ENCODE measurements around the gene COMMD7. TPM values are rescaled to one million over a fixed set of nuclear protein-coding genes. Genes with fewer than 3 reads are reported as not detected.
A peak's percentile ranks its signal among the peaks of the same experiment; 100 is the strongest.

Gene COMMD7
- total RNA-seq, 2 experiments from 2014 or later = 30.7 to 34.0 TPM

DNA sequence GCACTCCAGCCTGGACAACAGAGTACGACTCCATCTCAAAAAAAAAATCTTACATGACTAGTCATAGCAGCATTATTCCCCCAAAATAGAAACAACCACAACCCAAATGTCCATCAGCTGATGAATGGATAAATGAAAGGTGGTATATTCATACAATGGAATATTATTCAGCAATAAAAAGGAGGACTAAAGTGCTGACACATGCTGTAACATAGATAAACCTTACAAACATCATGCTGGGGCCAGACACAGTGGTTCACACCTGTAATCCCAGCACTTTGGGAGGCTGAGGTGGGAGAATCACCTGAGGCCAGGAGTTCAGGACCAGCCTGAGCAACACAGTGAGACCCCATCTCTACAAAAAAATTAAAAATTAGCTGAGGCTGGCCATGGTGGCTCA is 86.4 kb downstream of the COMMD7 start:
- no peaks in the 10 kb centered on the region for H3K36me3 Mint-ChIP-seq (ENCODE audit: low read depth)
- H3K9me3 Mint-ChIP-seq = peaks cover 6% of the 10 kb centered on the region
- ATAC-seq = no peak
- H3K27ac Mint-ChIP-seq = no peak overlapping the region
- POLR2A ChIA-PET = no interaction called here
- intact Hi-C loops (cut with micrococcal nuclease) = no loop called here
- TF ChIP-seq, protein P1, sequence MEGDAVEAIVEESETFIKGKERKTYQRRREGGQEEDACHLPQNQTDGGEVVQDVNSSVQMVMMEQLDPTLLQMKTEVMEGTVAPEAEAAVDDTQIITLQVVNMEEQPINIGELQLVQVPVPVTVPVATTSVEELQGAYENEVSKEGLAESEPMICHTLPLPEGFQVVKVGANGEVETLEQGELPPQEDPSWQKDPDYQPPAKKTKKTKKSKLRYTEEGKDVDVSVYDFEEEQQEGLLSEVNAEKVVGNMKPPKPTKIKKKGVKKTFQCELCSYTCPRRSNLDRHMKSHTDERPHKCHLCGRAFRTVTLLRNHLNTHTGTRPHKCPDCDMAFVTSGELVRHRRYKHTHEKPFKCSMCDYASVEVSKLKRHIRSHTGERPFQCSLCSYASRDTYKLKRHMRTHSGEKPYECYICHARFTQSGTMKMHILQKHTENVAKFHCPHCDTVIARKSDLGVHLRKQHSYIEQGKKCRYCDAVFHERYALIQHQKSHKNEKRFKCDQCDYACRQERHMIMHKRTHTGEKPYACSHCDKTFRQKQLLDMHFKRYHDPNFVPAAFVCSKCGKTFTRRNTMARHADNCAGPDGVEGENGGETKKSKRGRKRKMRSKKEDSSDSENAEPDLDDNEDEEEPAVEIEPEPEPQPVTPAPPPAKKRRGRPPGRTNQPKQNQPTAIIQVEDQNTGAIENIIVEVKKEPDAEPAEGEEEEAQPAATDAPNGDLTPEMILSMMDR (IDR thresholded peaks at IDR 0.05) = no peak
- H3K27me3 Mint-ChIP-seq = no peaks in the 10 kb centered on the region
- peaks cover 5% of the 10 kb centered on the region for H3K4me1 Mint-ChIP-seq (ENCODE audit: low read depth)
- CTCF ChIA-PET = interaction anchor here (2.3 to 8.1 kb wide), 3 partner anchors 16 to 132 kb away, joined by 8 to 256 read pairs (median 8); partner anchors contain the start of gene C20orf203
- DNase-seq = no peak
- no peak overlapping the region for H3K4me3 Mint-ChIP-seq

DNA sequence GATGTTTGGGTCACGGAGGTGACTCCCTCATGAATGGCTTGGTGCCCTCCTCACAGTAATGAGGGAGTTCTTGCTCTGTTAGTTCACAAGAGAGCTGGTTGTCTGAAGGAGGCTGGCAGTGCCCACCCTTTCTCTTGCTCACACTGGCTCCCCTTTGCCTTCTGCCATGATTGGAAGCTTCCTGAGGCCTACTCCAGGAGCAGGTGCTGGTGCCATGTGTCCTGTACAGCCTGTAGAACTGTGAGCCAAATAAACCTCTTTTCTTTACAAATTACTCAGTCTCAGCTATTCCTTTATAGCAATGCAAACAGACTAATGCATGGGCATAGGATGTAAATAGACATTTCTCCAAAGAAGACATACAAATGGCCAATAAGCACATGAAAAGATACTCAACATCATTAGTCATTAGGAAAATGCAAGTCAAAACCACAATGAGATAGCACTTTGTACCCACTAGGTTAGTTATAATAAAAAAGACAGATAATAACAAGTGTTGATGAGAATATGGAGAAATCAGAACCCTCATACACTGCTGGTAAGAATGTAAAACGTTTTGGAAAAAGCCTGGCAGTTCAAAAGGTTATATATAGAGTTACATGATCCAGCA is 87.3 kb downstream of the COMMD7 start:
- H3K36me3 Mint-ChIP-seq (ENCODE audit: low read depth) = no peaks in the 10 kb centered on the region
- peaks cover 7% of the 10 kb centered on the region for H3K4me1 Mint-ChIP-seq (ENCODE audit: low read depth)
- H3K9me3 Mint-ChIP-seq = peaks cover 6% of the 10 kb centered on the region
- H3K27ac Mint-ChIP-seq = no peak overlapping the region
- DNase-seq (no peak), ATAC-seq (no peak)
- TF ChIP-seq, protein P1 (IDR thresholded peaks at IDR 0.05) = no peak
- intact Hi-C loops (cut with micrococcal nuclease) = no loop called here
- POLR2A ChIA-PET = no interaction called here
- CTCF ChIA-PET = interaction anchor here (3.1 to 8.1 kb wide), 2 partner anchors 17 to 131 kb away, joined by 8 to 256 read pairs; partner anchors contain the start of gene C20orf203
- H3K27me3 Mint-ChIP-seq = no peaks in the 10 kb centered on the region
- no peak overlapping the region for H3K4me3 Mint-ChIP-seq

DNA sequence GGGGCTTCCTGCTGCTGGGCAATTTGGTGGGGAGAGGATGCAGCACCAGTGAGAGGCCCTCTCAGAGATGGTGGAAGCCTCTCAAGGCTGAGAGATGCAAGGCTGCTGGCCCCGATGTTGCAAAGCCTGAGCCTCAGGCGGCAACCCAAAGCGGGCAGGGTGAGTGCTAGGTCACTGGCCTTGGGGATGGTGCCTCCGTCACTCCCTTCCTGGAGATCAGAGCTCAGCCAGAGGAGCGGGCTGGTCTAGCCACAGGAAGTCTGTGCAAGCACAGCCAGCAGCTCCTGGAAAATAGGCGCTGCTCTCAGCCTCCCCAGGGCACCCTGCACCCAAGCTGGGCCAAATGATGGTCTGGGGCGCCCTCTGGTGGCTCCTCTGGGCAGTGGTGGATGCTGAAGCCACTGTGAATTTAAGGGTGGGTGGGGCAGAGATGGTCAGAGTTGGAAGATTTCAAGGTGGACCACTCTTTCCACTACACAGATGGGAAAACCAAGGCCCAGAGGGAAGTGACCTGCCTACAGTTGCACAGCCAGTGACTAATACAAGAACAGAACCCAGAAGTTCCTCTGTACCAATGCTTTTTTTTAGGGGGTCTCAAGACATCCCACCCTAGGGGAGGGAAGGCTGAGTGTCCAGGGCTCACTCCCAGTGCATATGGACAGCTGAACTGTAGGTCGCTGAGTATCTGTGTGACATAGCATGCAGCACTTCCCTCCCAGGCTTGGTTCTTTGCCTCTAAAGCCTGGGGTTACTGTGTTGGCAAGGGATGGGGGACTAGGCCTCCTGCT is 90.3 kb downstream of the COMMD7 start:
- H3K36me3 Mint-ChIP-seq (ENCODE audit: low read depth) = no peaks in the 10 kb centered on the region
- ChIA-PET CTCF (interaction anchor here (0.6 to 8.1 kb wide), 45 partner anchors 8 to 622 kb away, joined by 3 to 256 read pairs (median 4); partner anchors contain the start of genes C20orf203, COMMD7 and NOL4L), POLR2A (interaction anchor here (0.6 to 1.1 kb wide), 4 partner anchors 58 to 142 kb away, joined by 3 to 4 read pairs (median 4); no protein-coding TSS in a partner anchor)
- intact Hi-C loops (cut with micrococcal nuclease) = loop anchor here (1.0 kb wide), 1 partner anchor 131 kb away; no protein-coding TSS in a partner anchor
- DNase-seq (peak; percentile 90), ATAC-seq (peak; percentile 98)
- TF ChIP-seq, protein P1 (IDR thresholded peaks at IDR 0.05) = peak; percentile 95
- H3K4me1 Mint-ChIP-seq (ENCODE audit: low read depth) = peaks cover 7% of the 10 kb centered on the region
- H3K4me3 Mint-ChIP-seq = no peak overlapping the region
- no peaks in the 10 kb centered on the region for H3K27me3 Mint-ChIP-seq
- no peak overlapping the region for H3K27ac Mint-ChIP-seq
- no peaks in the 10 kb centered on the region for H3K9me3 Mint-ChIP-seq

Other genes with a start within 250 kb of the COMMD7 start
- 10 to 100 TPM; 23.3 to 23.9 TPM for gene NOL4L, start 158.1 kb downstream of the COMMD7 start, total RNA-seq
- gene C20orf203, start 69.5 kb downstream of the COMMD7 start, total RNA-seq = under 1 TPM; 0.16 to 0.47 TPM
- gene DNMT3B, start 18.9 kb upstream of the COMMD7 start, total RNA-seq = 1 to 10 TPM; 2.9 TPM
- 100 to 1,000 TPM; 112 to 119 TPM for gene MAPRE1, start 76.5 kb upstream of the COMMD7 start, total RNA-seq
- under 1 TPM; 0.89 to 0.92 TPM for gene EFCAB8, start 115.5 kb upstream of the COMMD7 start, total RNA-seq

All from activated CD8-positive, alpha-beta T cell treated with anti-CD3 and anti-CD28 coated beads for 36 hours (primary cell).